Subcutaneous adipose tissue (tissue), 4 donors: ENCODE results near the gene CFAP410. TPM values are rescaled to one million over a fixed set of nuclear protein-coding genes. Genes with fewer than 3 reads are reported as not detected.

Source experiments
- total RNA-seq, 4 donors: library from RNA; depleted of rRNA; stranded (reverse); fragments of >200 nt; gene quantifications; one replicate each; pipeline ENCODE4 v1.1.0, GENCODE V29; 2016
- TF ChIP-seq, protein P1 (sequence below): fragments of 450-650 bp; IDR thresholded peaks from one replicate; pipeline ENCODE4 v1.5.1; 2016; ENCODE audit warnings: low read depth, mild to moderate bottlenecking, control low read depth, antibody characterized with exemption, moderate library complexity

Gene CFAP410
- total RNA-seq, 4 donors from 2014 or later, result 9.1 to 56.7 (median 23.1) TPM

DNA sequence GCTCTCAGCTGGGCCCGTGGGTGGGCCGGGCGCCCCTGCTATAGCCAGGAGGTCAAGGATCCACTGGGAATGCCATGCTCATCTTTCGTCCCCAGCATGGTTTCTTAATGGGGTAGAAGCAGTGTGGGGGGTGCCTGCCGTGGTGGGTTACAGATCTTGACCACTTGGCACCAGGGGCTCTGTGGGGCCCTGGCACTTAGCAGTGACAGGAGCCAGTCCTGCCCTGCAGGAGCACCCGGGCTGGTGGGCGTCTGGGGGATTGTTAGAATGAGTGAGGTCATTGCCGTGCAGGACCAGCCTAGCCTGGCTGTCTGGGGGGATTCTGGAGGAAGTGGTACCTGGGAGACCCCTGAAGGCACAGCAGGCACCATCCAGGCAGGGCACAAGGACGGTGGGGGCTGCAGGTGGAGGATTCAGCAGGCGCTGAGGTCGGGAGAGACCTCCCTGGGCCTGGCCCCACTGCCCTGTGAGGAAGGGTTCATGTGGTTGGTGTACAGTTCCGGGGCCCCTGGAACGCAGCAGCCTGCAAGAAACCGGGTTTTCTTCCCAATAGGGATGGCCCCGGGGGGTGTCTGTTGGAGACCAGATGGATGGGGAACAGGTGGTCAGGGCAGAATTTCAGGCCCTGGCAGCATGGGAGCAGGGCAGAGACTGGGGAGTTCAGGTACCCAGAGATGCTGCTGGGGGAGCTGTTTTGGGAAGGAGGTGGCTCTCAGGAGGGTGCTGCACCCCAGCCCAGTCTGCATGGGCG, 48.7 kb downstream of the CFAP410 start:
- TF ChIP-seq, protein P1, sequence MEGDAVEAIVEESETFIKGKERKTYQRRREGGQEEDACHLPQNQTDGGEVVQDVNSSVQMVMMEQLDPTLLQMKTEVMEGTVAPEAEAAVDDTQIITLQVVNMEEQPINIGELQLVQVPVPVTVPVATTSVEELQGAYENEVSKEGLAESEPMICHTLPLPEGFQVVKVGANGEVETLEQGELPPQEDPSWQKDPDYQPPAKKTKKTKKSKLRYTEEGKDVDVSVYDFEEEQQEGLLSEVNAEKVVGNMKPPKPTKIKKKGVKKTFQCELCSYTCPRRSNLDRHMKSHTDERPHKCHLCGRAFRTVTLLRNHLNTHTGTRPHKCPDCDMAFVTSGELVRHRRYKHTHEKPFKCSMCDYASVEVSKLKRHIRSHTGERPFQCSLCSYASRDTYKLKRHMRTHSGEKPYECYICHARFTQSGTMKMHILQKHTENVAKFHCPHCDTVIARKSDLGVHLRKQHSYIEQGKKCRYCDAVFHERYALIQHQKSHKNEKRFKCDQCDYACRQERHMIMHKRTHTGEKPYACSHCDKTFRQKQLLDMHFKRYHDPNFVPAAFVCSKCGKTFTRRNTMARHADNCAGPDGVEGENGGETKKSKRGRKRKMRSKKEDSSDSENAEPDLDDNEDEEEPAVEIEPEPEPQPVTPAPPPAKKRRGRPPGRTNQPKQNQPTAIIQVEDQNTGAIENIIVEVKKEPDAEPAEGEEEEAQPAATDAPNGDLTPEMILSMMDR, result no peak

DNA sequence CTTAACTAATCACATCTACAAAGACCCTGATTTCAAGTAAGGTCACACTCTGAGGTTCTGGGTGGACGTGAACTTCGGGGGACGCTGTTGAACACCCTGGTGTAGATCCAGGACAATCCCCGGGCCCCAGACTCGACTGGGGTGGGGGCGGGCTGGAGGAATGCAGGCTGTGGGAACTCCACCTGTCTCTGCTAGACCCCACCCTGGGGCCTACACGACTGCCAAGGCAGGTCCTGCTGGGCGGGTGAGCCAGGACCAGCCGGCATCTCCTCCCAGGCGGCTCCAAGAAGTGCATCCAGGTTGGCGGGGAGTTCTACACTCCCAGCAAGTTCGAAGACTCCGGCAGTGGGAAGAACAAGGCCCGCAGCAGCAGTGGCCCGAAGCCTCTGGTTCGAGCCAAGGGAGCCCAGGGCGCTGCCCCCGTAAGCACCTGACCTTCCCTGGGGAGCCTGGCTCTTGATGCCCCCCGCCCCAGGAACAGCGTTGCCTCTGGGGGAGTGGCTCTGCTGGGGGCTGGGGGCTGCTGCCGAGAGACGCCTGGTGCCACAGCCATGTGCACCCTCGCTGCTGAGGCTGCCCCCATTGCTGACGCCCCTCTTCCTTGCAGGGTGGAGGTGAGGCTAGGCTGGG, 49.7 kb downstream of the CFAP410 start:
- TF ChIP-seq, protein P1, result no peak

DNA sequence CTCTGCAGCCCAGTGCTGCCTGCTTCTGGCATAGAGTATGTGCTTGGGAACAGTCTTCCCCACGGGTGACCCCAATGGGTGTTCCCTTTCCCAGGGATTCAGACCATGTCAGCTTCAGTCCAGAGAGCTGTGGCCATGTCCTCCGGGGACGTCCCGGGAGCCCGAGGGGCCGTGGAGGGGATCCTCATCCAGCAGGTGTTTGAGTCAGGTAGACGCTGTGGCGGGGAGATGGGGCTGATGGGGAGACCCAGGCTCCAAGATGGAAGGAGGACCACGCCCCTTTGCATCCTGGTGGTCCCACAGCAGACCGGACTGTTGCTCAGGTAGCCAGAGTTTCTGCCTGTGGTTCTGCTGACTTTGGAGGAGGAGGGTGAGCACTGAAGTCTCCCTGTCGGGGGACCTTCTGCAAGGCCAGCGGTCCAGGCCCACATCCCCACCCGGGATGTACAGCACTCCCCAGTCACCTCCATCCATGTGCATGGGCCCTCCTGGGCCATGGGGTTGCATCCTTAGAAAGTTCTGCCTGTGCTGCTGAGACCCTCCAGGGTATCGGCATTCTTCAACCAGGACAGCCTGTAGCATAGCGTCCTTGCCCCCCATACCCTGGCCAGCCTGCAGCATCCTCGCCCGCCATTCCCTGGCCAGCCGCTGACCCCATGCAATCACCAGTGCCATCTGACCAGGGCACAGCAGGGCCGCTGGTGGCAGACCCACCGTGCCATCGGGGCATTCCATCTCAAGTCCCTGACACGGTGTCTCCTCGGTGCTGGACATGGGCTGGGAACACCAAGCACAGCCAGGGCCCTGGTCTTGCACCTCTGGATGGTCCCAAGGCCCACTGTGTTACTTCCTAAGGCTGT, 50.7 kb downstream of the CFAP410 start:
- TF ChIP-seq, protein P1, result no peak

DNA sequence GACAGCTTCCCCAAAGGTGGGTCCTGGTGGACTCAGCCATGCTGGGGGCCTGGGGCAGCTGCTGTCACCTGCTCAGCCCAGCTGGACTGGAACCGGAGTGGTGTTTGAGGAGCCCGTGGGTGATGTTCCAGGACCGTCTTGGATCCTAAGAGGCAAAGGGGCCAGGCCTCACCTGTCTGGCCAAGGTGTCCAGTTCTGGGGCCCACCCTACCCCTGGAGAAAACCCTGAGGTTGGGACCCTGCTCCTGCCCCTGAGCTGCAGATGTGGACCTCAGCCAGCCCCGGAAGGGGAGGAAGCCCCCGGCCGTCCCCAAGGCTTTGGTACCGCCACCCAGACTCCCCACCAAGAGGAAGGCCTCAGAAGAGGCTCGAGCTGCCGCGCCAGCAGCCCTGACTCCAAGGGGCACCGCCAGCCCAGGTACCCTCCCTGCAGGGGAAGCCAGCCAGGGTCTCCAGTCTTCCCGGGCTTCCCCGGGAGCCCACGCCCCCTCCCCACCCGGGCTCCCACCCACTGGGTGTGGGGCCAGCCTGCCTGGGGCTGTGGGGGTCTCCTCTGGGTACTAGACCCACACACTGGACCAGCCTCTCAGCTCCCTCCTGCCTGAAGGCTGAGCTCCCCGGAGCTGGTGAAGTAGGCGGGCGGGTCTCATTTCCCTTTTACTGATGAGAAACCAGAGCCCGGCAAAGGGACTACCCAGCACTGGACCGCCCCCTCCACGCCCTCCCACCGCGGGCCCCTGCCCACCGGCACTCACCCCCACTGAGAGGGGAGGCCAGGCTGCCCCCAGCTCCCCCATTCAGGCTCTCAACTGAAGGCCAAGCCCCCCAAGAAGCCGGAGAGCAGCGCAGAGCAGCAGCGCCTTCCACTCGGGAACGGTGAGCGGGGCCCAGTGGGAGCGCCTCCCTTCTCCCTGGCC, 52.2 kb downstream of the CFAP410 start:
- TF ChIP-seq, protein P1, result no peak

- TF ChIP-seq, protein P1, result no peak
Observed at GRCh38 chr21:44286086-44286715, 53.0 kb downstream of the CFAP410 start.

- TF ChIP-seq, protein P1, result no peak
Observed at GRCh38 chr21:44285138-44285992, 53.8 kb downstream of the CFAP410 start, which contains the start of gene AIRE. AIRE (plus strand) TSS chr21:44285876; CDS start chr21:44286007, 131 bp downstream.
